Esophagus squamous epithelium (tissue), 4 donors: ENCODE results near the gene DET1.

Experiments used
- CTCF ChIP-seq, 6 experiments: fragments of 450-650 bp in 4 of 6; fragments of 200-600 bp in 2 of 6; sonication (generic) in 2 of 6; IDR thresholded peaks; one replicate each; pipeline ENCODE4 v1.5.1; 2016 to 2019; ENCODE audit warnings: antibody characterized with exemption in 6 of 6, mild to moderate bottlenecking in 4 of 6, moderate library complexity in 4 of 6
- POLR2A ChIP-seq, 4 donors: fragments of 450-650 bp; IDR thresholded peaks; one replicate each; pipeline ENCODE4 v1.6.1; 2017; ENCODE audit warnings: antibody characterized with exemption in 4 of 4, mild to moderate bottlenecking in 4 of 4, moderate library complexity in 3 of 4

- TF ChIP-seq CTCF (IDR thresholded peaks at IDR 0.05) (no peak), POLR2A (IDR thresholded peaks at IDR 0.05) (no peak)
Measured at GRCh38 chr15:88489321-88489720, 57.2 kb downstream of the DET1 start.
